Measurements from ENCODE around the gene MUS81.

The MUS81 gene

DNA sequence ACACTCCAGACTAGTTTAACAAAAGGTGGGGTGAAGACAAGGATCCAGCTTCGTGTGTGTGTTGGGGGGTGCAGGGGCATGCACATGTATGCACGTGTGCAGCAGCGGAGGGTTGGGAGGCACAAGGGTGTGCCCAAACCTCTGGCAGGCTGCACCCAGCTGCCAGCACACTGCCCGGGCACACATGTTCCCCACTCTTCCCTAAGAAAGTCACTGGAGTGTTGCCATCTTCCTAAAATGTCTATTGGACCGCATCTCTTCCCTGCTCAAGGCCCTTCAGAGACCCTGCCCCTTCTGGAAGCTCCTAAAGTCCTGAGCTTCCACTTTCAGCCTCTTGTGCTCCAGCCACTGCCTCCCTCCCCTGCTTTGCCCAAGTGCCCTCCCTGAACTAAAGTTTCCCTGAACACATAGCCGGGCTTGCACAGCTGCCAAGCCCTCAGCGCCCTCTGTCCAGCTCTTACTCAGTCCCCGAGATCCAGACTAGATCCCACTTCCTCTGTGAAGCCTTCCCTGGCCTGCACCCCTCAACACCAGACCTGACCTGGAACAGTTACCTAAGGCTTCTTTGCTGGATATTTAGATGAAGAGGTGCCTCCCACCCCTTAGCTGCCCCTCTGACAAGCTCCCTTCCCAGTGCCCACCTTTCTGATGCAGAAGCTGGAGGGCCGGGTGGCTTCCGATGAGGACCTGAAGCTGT is 8.3 kb upstream of the MUS81 start:
- no peaks in the 10 kb centered on the region for H3K27me3 ChIP-seq (ENCODE audit: insufficient read depth, poor library complexity, severe bottlenecking)
- H3K27ac ChIP-seq (replicated peaks), result no peak overlapping the region
- DNase-seq (ENCODE audit: low read depth in 1 of 2, low spot score in 1 of 2), result no peak
- no peak overlapping the region for H3K4me3 ChIP-seq (replicated peaks; ENCODE audit: insufficient read depth, low read length)
- TF ChIP-seq, protein P1, sequence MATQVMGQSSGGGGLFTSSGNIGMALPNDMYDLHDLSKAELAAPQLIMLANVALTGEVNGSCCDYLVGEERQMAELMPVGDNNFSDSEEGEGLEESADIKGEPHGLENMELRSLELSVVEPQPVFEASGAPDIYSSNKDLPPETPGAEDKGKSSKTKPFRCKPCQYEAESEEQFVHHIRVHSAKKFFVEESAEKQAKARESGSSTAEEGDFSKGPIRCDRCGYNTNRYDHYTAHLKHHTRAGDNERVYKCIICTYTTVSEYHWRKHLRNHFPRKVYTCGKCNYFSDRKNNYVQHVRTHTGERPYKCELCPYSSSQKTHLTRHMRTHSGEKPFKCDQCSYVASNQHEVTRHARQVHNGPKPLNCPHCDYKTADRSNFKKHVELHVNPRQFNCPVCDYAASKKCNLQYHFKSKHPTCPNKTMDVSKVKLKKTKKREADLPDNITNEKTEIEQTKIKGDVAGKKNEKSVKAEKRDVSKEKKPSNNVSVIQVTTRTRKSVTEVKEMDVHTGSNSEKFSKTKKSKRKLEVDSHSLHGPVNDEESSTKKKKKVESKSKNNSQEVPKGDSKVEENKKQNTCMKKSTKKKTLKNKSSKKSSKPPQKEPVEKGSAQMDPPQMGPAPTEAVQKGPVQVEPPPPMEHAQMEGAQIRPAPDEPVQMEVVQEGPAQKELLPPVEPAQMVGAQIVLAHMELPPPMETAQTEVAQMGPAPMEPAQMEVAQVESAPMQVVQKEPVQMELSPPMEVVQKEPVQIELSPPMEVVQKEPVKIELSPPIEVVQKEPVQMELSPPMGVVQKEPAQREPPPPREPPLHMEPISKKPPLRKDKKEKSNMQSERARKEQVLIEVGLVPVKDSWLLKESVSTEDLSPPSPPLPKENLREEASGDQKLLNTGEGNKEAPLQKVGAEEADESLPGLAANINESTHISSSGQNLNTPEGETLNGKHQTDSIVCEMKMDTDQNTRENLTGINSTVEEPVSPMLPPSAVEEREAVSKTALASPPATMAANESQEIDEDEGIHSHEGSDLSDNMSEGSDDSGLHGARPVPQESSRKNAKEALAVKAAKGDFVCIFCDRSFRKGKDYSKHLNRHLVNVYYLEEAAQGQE (IDR thresholded peaks at IDR 0.05; ENCODE audit: insufficient replicate concordance, low read depth), result no peak
- TF ChIP-seq SPI1 (IDR thresholded peaks at IDR 0.05; ENCODE audit: borderline replicate concordance, low read depth) (no peak), POLR2AphosphoS5 (IDR thresholded peaks at IDR 0.05; ENCODE audit: low read depth) (no peak; the same call in 1 of the 2 replicates), GABPA (IDR thresholded peaks at IDR 0.05; ENCODE audit: low read depth) (no peak)
- TF ChIP-seq, protein P2, sequence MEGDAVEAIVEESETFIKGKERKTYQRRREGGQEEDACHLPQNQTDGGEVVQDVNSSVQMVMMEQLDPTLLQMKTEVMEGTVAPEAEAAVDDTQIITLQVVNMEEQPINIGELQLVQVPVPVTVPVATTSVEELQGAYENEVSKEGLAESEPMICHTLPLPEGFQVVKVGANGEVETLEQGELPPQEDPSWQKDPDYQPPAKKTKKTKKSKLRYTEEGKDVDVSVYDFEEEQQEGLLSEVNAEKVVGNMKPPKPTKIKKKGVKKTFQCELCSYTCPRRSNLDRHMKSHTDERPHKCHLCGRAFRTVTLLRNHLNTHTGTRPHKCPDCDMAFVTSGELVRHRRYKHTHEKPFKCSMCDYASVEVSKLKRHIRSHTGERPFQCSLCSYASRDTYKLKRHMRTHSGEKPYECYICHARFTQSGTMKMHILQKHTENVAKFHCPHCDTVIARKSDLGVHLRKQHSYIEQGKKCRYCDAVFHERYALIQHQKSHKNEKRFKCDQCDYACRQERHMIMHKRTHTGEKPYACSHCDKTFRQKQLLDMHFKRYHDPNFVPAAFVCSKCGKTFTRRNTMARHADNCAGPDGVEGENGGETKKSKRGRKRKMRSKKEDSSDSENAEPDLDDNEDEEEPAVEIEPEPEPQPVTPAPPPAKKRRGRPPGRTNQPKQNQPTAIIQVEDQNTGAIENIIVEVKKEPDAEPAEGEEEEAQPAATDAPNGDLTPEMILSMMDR (IDR thresholded peaks at IDR 0.05; ENCODE audit: insufficient read depth, low read length), result no peak

DNA sequence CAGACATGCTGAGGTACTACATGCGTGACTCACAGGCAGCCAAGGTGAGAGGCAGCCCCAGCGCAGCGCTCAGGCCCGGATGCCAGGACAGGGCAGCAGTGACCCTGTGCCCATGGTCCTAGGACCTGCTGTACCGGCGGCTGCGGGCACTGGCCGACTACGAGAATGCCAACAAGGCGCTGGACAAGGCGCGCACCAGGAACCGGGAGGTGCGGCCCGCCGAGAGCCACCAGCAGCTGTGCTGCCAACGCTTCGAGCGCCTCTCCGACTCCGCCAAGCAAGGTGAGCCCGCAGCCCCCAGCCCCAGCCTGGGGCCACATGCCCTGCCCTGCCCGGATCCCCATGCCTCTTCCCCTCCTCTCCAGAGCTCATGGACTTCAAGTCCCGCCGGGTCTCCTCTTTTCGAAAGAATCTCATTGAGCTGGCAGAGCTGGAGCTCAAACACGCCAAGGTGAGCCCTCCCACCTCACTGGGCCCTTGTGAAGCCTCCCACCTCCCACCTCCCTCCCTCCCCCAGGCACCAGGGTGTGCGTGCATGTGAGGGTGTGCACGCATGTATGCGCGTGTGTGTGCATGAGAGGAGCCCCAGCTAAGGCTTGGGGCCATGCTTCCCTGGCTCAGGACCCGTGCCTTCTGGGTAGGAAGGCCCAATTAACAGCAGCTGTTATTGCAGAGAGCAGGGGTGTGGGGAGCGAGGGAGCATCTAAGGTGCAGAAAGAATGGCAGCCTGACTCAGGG is 7.6 kb upstream of the MUS81 start:
- no peak overlapping the region for H3K27ac ChIP-seq (replicated peaks)
- H3K4me3 ChIP-seq (replicated peaks; ENCODE audit: insufficient read depth, low read length), result no peak overlapping the region
- no peak for DNase-seq (ENCODE audit: low read depth in 1 of 2, low spot score in 1 of 2)
- no peaks in the 10 kb centered on the region for H3K27me3 ChIP-seq (ENCODE audit: insufficient read depth, poor library complexity, severe bottlenecking)
- TF ChIP-seq POLR2AphosphoS5 (IDR thresholded peaks at IDR 0.05; ENCODE audit: low read depth), result peak; percentile 23; the same call in 1 of the 2 replicates
- TF ChIP-seq, protein P2 (IDR thresholded peaks at IDR 0.05; ENCODE audit: insufficient read depth, low read length), result no peak

DNA sequence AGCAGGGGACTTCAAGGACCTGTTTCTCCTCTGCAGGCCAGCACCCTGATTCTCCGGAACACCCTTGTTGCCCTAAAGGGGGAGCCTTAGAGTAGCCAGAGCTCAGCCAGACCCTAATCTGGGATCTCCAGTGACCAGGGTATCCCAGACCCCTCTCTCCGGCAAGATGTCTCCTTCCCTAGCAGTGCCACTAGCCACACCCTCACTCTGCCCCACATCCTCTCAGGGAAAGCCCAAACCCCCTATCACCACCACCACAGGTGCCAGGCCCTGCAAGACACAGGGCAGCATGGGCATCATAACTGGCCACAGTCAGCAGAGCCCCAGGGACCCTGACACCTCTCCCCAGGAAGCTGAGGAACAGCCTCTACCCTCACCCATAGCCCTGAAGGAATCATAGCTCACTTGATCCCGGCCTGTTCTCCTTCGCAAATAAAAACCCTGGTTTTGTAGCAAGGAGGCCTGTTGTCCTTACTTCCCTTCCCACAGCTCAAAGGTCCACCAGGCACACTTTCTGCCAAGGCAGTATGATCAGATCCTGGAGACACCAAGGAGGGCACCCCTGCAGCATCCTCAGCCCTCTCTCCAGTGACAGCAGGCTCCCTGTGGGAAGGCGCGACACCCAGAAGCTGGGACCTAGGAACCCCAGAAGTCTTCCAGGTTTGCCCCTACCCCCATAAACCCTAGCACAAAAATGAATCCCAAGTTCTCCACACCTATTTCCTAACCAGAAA is 6.8 kb upstream of the MUS81 start:
- TF ChIP-seq POLR2AphosphoS5 (IDR thresholded peaks at IDR 0.05; ENCODE audit: low read depth), result 0 out of 2 replicates have a peak, but pooled peaks have one; percentile 33
- TF ChIP-seq, protein P2 (IDR thresholded peaks at IDR 0.05; ENCODE audit: insufficient read depth, low read length), result no peak
- no peaks in the 10 kb centered on the region for H3K27me3 ChIP-seq (ENCODE audit: insufficient read depth, poor library complexity, severe bottlenecking)
- DNase-seq (ENCODE audit: low read depth in 1 of 2, low spot score in 1 of 2), result no peak
- H3K27ac ChIP-seq (replicated peaks), result no peak overlapping the region
- no peak overlapping the region for H3K4me3 ChIP-seq (replicated peaks; ENCODE audit: insufficient read depth, low read length)

DNA sequence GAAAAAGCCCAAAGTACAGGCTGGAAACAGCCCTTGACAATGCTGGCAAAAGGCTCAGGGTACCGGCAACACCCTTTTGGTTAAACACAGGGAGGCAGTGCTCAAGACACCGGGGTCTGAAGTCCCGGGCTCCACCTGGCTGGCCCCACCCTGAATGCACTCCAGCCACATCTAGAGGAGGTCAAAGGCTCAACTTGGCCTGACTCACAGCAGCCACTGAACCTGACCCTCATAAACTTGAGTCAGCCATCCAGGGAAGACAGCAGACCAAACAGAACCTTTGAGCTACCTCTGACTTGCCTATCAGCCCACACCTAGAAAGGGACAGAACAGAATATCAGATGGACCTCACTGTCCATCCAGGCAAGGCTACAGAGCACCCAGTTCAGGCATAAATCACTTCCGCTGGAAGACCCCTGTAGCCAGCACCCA is 6.1 kb upstream of the MUS81 start:
- DNase-seq (ENCODE audit: low read depth in 1 of 2, low spot score in 1 of 2), result no peak
- TF ChIP-seq GABPA (IDR thresholded peaks at IDR 0.05; ENCODE audit: low read depth), result no peak
- TF ChIP-seq, protein P1 (IDR thresholded peaks at IDR 0.05; ENCODE audit: insufficient replicate concordance, low read depth), result no peak
- TF ChIP-seq, protein P2 (IDR thresholded peaks at IDR 0.05; ENCODE audit: insufficient read depth, low read length), result no peak
- TF ChIP-seq SPI1 (IDR thresholded peaks at IDR 0.05; ENCODE audit: borderline replicate concordance, low read depth), result no peak
- TF ChIP-seq POLR2AphosphoS5 (IDR thresholded peaks at IDR 0.05; ENCODE audit: low read depth), result no peak
- Histone ChIP-seq H3K27ac (replicated peaks) (no peak overlapping the region), H3K4me3 (replicated peaks; ENCODE audit: insufficient read depth, low read length) (no peak overlapping the region), H3K27me3 (ENCODE audit: insufficient read depth, poor library complexity, severe bottlenecking) (no peaks in the 10 kb centered on the region)

Measured in HL-60 (cell line).